ENCODE data around the gene SMYD3.

SMYD3 gene

GRCh38 chr1:246450611-246451251 lies 56.3 kb downstream of the SMYD3 start:
- DNase-seq (ENCODE audit: insufficient read length, low spot score): peak; percentile 37
- TF ChIP-seq CTCF (IDR thresholded peaks at IDR 0.05; ENCODE audit: insufficient read depth, missing control alignments): peak; percentile 95
- peak; percentile 98 for FAIRE-seq

- no peak for TF ChIP-seq CTCF (IDR thresholded peaks at IDR 0.05; ENCODE audit: insufficient read depth, missing control alignments)
- no peak for FAIRE-seq
- DNase-seq (ENCODE audit: insufficient read length, low spot score): no peak
Measured at GRCh38 chr1:246448373-246448772, 58.7 kb downstream of the SMYD3 start.

GRCh38 chr1:246447501-246447900 lies 59.6 kb downstream of the SMYD3 start:
- DNase-seq (ENCODE audit: insufficient read length, low spot score) (no peak), FAIRE-seq (peak; percentile 58)
- TF ChIP-seq CTCF (IDR thresholded peaks at IDR 0.05; ENCODE audit: insufficient read depth, missing control alignments): no peak

GRCh38 chr1:246445503-246445902 lies 61.6 kb downstream of the SMYD3 start:
- TF ChIP-seq CTCF (IDR thresholded peaks at IDR 0.05; ENCODE audit: insufficient read depth, missing control alignments): no peak
- DNase-seq (ENCODE audit: insufficient read length, low spot score): peak; percentile 31
- peak; percentile 92 for FAIRE-seq

GRCh38 chr1:246444617-246445016 lies 62.5 kb downstream of the SMYD3 start:
- no peak for TF ChIP-seq CTCF (IDR thresholded peaks at IDR 0.05; ENCODE audit: insufficient read depth, missing control alignments)
- no peak for DNase-seq (ENCODE audit: insufficient read length, low spot score)
- no peak for FAIRE-seq

GRCh38 chr1:246437961-246438360 lies 69.1 kb downstream of the SMYD3 start:
- TF ChIP-seq CTCF (IDR thresholded peaks at IDR 0.05; ENCODE audit: insufficient read depth, missing control alignments): no peak
- no peak for FAIRE-seq
- no peak for DNase-seq (ENCODE audit: insufficient read length, low spot score)

- DNase-seq (ENCODE audit: insufficient read length, low spot score) (no peak), FAIRE-seq (no peak)
- TF ChIP-seq CTCF (IDR thresholded peaks at IDR 0.05; ENCODE audit: insufficient read depth, missing control alignments): no peak
Measured at GRCh38 chr1:246435421-246436041, 71.5 kb downstream of the SMYD3 start.
